Memory B cell (primary cell): ENCODE data around the gene TOMM40.
"Not testable (repeated sequence)": the region's sequence is repeated elsewhere in the genome, so short reads cannot be mapped to it uniquely, and the experiment has no call there.

Experiments
- ATAC-seq: fragments of 150-1000 bp; cut with Tn5 transposase; 2 replicates; pipeline ENCODE4 v1.10.0; 2021; ENCODE audit warnings: low read depth, mild to moderate bottlenecking, moderate library complexity
- DNase-seq, 2 donors: peaks; one replicate each; pipeline ENCODE4 v3.0.0; 2022; ENCODE audit warnings: low spot score in 2 of 2
- H3K27ac Mint-ChIP-seq: one replicate; pipeline ENCODE4 v1.8.0; 2022; ENCODE audit warnings: mild to moderate bottlenecking, moderate library complexity, mixed read lengths
- H3K27me3 Mint-ChIP-seq: one replicate; pipeline ENCODE4 v1.8.0; 2022; ENCODE audit warnings: mixed read lengths
- H3K36me3 Mint-ChIP-seq: one replicate; pipeline ENCODE4 v1.8.0; 2022; ENCODE audit warnings: mild to moderate bottlenecking, mixed read lengths
- H3K4me1 Mint-ChIP-seq: one replicate; pipeline ENCODE4 v1.8.0; 2022; ENCODE audit warnings: mixed read lengths
- H3K4me3 Mint-ChIP-seq: one replicate; pipeline ENCODE4 v1.8.0; 2022; ENCODE audit warnings: mild to moderate bottlenecking, moderate library complexity, mixed read lengths
- H3K9me3 Mint-ChIP-seq: one replicate; pipeline ENCODE4 v1.8.0; 2022; ENCODE audit warnings: mixed read lengths

TOMM40 gene

GRCh38 chr19:44879309-44880065, 11.6 kb upstream of the TOMM40 start:
- Mint-ChIP-seq H3K27me3 (peaks cover 24% of the 10 kb centered on the region), H3K36me3 (no peaks in the 10 kb centered on the region), H3K27ac (no peak overlapping the region), H3K4me1 (no peaks in the 10 kb centered on the region), H3K4me3 (no peak overlapping the region), H3K9me3 (no peaks in the 10 kb centered on the region)
- ATAC-seq = no peak
- DNase-seq = no peak

- Mint-ChIP-seq H3K27ac (no peak overlapping the region), H3K27me3 (peaks cover 15% of the 10 kb centered on the region), H3K9me3 (no peaks in the 10 kb centered on the region), H3K4me3 (no peak overlapping the region), H3K36me3 (no peaks in the 10 kb centered on the region), H3K4me1 (no peaks in the 10 kb centered on the region)
- ATAC-seq (no peak), DNase-seq (no peak)
Measured at GRCh38 chr19:44882063-44882462, 9.0 kb upstream of the TOMM40 start.

- not testable (repeated sequence) for H3K4me3 Mint-ChIP-seq, DNase-seq, H3K9me3 Mint-ChIP-seq, H3K27ac Mint-ChIP-seq, H3K36me3 Mint-ChIP-seq, ATAC-seq, H3K4me1 Mint-ChIP-seq
- H3K27me3 Mint-ChIP-seq = peaks cover 13% of the 10 kb centered on the region
Measured at GRCh38 chr19:44882619-44883397, 8.2 kb upstream of the TOMM40 start.

- Mint-ChIP-seq H3K27ac (no peak overlapping the region), H3K36me3 (no peaks in the 10 kb centered on the region)
Measured at GRCh38 chr19:44883922-44884321, 7.1 kb upstream of the TOMM40 start.

GRCh38 chr19:44884566-44884965, 6.5 kb upstream of the TOMM40 start:
- DNase-seq (no peak), ATAC-seq (no peak)
- Mint-ChIP-seq H3K4me1 (peaks cover 3% of the 10 kb centered on the region), H3K27me3 (peaks cover 8% of the 10 kb centered on the region), H3K36me3 (no peaks in the 10 kb centered on the region), H3K4me3 (no peak overlapping the region), H3K27ac (no peak overlapping the region), H3K9me3 (no peaks in the 10 kb centered on the region)

More at GRCh38 chr19:44883922-44884321, 7.1 kb upstream of the TOMM40 start:
- H3K9me3 Mint-ChIP-seq = no peaks in the 10 kb centered on the region
- DNase-seq (no peak), ATAC-seq (no peak)
- no peak overlapping the region for H3K4me3 Mint-ChIP-seq
- H3K4me1 Mint-ChIP-seq = no peaks in the 10 kb centered on the region
- peaks cover 8% of the 10 kb centered on the region for H3K27me3 Mint-ChIP-seq

- H3K4me3 Mint-ChIP-seq = no peak overlapping the region
- no peak overlapping the region for H3K27ac Mint-ChIP-seq
- DNase-seq (no peak), ATAC-seq (no peak)
- no peaks in the 10 kb centered on the region for H3K9me3 Mint-ChIP-seq
- peaks cover 5% of the 10 kb centered on the region for H3K27me3 Mint-ChIP-seq
- peaks cover 2% of the 10 kb centered on the region for H3K36me3 Mint-ChIP-seq
- peaks cover 9% of the 10 kb centered on the region for H3K4me1 Mint-ChIP-seq
Measured at GRCh38 chr19:44886141-44886540, 4.9 kb upstream of the TOMM40 start.

- H3K9me3 Mint-ChIP-seq = no peaks in the 10 kb centered on the region
- H3K4me3 Mint-ChIP-seq = no peak overlapping the region
- no peak overlapping the region for H3K27ac Mint-ChIP-seq
- peaks cover 2% of the 10 kb centered on the region for H3K36me3 Mint-ChIP-seq
- H3K27me3 Mint-ChIP-seq = no peaks in the 10 kb centered on the region
- ATAC-seq (no peak), DNase-seq (no peak)
- H3K4me1 Mint-ChIP-seq = peaks cover 18% of the 10 kb centered on the region
Measured at GRCh38 chr19:44887648-44888047, 3.4 kb upstream of the TOMM40 start.

- not testable (repeated sequence) for ATAC-seq, H3K27me3 Mint-ChIP-seq, H3K27ac Mint-ChIP-seq, H3K36me3 Mint-ChIP-seq, DNase-seq, H3K9me3 Mint-ChIP-seq, H3K4me3 Mint-ChIP-seq
- H3K4me1 Mint-ChIP-seq = peaks cover 24% of the 10 kb centered on the region
Measured at GRCh38 chr19:44888335-44888734, 2.7 kb upstream of the TOMM40 start.

- Mint-ChIP-seq H3K4me1 (peaks cover 28% of the 10 kb centered on the region), H3K27me3 (no peaks in the 10 kb centered on the region), H3K27ac (peak overlapping the region; percentile 94), H3K4me3 (peak overlapping the region; percentile 90), H3K9me3 (no peaks in the 10 kb centered on the region), H3K36me3 (peaks cover 13% of the 10 kb centered on the region)
- ATAC-seq (no peak), DNase-seq (no peak)
Measured at GRCh38 chr19:44889830-44890365, 1.2 kb upstream of the TOMM40 start.

- peaks cover 30% of the 10 kb centered on the region for H3K4me1 Mint-ChIP-seq
- H3K4me3 Mint-ChIP-seq = peak overlapping the region; percentile 90
- H3K27me3 Mint-ChIP-seq = no peaks in the 10 kb centered on the region
- peaks cover 16% of the 10 kb centered on the region for H3K36me3 Mint-ChIP-seq
- ATAC-seq = peak; percentile 73
- H3K27ac Mint-ChIP-seq = peak overlapping the region; percentile 94
- DNase-seq = peak; percentile 95 to 99
- no peaks in the 10 kb centered on the region for H3K9me3 Mint-ChIP-seq
Measured at GRCh38 chr19:44890366-44891015, 563 bp upstream of the TOMM40 start.

GRCh38 chr19:44892932-44893331, 1.9 kb downstream of the TOMM40 start:
- Mint-ChIP-seq H3K36me3 (peaks cover 24% of the 10 kb centered on the region), H3K9me3 (no peaks in the 10 kb centered on the region), H3K4me1 (peaks cover 33% of the 10 kb centered on the region), H3K4me3 (peak overlapping the region; percentile 85), H3K27me3 (no peaks in the 10 kb centered on the region), H3K27ac (no peak overlapping the region)
- ATAC-seq (no peak), DNase-seq (no peak)

- peaks cover 24% of the 10 kb centered on the region for H3K36me3 Mint-ChIP-seq
- no peaks in the 10 kb centered on the region for H3K9me3 Mint-ChIP-seq
- no peak overlapping the region for H3K4me3 Mint-ChIP-seq
- ATAC-seq = no peak
- no peak for DNase-seq
- no peaks in the 10 kb centered on the region for H3K27me3 Mint-ChIP-seq
- peaks cover 33% of the 10 kb centered on the region for H3K4me1 Mint-ChIP-seq
- H3K27ac Mint-ChIP-seq = no peak overlapping the region
Measured at GRCh38 chr19:44893332-44894051, 2.4 kb downstream of the TOMM40 start.

- ATAC-seq = no peak
- DNase-seq = no peak
- Mint-ChIP-seq H3K9me3 (no peaks in the 10 kb centered on the region), H3K36me3 (peaks cover 24% of the 10 kb centered on the region), H3K27ac (no peak overlapping the region), H3K4me1 (peaks cover 32% of the 10 kb centered on the region), H3K27me3 (no peaks in the 10 kb centered on the region), H3K4me3 (no peak overlapping the region)
Measured at GRCh38 chr19:44894052-44894400, 3.0 kb downstream of the TOMM40 start.
